Measurements from ENCODE around the gene TENM3.

DNA sequence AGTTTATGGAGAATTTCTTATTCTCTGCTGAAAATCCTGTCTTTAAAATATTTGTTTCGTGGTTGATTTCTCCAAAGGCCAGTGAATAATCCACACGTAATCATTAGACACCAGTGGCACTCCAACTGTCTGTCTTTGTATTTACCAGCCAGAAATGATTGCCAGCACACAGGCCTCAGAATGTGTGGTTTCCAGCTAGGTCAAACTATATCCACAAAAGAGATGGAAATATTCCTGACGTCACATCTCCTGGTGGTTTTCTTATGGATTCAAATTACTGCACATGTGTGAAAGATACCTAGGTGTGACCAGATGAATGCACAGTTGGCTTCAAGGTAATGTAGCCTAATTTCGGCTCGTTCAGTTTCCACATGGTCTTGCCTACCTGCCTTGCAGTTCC lies 27.2 kb upstream of the TENM3 start:
- TF ChIP-seq, protein P1, sequence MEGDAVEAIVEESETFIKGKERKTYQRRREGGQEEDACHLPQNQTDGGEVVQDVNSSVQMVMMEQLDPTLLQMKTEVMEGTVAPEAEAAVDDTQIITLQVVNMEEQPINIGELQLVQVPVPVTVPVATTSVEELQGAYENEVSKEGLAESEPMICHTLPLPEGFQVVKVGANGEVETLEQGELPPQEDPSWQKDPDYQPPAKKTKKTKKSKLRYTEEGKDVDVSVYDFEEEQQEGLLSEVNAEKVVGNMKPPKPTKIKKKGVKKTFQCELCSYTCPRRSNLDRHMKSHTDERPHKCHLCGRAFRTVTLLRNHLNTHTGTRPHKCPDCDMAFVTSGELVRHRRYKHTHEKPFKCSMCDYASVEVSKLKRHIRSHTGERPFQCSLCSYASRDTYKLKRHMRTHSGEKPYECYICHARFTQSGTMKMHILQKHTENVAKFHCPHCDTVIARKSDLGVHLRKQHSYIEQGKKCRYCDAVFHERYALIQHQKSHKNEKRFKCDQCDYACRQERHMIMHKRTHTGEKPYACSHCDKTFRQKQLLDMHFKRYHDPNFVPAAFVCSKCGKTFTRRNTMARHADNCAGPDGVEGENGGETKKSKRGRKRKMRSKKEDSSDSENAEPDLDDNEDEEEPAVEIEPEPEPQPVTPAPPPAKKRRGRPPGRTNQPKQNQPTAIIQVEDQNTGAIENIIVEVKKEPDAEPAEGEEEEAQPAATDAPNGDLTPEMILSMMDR (IDR thresholded peaks at IDR 0.05) = no peak
- TF ChIP-seq FOXJ3 (CRISPR knock-in tag; IDR thresholded peaks at IDR 0.05) = no peak
- TF ChIP-seq JUND (IDR thresholded peaks at IDR 0.05) = no peak
- no peak for TF ChIP-seq RAD21 (IDR thresholded peaks at IDR 0.05; ENCODE audit: low read length)
- no peak for TF ChIP-seq SIN3A (IDR thresholded peaks at IDR 0.05; ENCODE audit: borderline replicate concordance, low read depth, low read length)
- TF ChIP-seq EP300 (IDR thresholded peaks at IDR 0.05; ENCODE audit: borderline replicate concordance in 1 of 2, low read depth in 1 of 2, low read length in 1 of 2) = no peak
- no peak for TF ChIP-seq POLR2AphosphoS5 (IDR thresholded peaks at IDR 0.05; ENCODE audit: low read depth, low read length)
- TF ChIP-seq TAF1 (IDR thresholded peaks at IDR 0.05; ENCODE audit: borderline replicate concordance, low read depth, low read length) = no peak
